ENCODE data around the gene KCNB1.
A peak's percentile ranks its signal among the peaks of the same experiment; 100 is the strongest.

The KCNB1 gene

DNA sequence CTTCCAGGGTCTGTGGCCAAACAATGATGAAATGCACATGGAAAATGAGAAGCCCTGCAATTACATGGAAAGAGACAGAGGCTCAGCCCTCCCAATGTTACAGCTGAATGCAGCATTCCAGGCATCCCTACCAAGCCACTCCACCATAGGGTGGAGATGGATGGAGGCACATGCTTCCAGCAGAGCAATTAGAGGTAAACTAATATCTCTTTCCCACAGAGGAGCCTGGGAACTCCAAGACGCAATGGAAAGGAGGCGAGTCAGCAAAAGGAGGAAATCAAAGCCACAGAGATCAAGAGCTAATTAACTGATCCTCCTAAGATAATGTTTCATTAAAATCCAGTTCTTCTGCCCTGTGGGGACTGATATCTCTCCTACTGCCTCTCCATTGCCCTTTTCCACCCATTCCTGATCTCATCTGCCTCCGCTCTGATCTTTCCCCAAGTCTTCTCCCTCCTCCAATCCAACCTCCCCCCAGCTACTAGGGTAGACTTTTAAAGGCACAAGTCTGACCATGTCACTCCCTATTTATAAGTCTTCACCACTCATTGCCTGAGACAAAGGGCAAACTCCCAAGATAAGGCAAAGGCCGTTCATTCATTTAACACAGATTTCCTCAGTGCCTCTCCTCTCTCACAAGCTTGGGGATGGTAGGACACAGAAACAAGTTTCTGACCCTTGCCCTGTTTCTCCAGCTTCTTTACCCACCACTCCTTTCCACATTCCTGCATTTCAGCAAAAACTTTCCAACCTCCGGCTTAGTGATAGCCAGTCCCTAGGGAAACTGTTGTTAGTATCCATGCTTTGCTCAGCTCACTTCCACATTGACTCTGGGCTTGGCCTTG is 14.3 kb upstream of the KCNB1 start:
- no peak for DNase-seq

DNA sequence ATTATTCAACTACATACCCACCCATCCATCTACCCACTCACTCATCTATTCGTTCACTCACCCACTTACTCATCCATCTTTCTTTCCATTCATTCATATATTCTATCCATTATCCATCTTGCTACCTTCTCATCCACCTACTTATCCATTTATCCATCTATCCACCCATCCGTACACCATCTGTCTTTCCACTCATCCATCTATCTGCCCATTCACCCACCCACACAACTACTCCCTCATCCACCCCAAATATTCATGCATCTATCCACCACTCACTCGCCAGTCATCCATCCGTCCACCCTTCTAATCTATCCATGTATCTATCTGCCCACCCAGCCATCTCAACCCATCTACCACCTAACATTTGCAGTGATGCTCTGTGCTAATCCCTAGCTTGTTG is 13.6 kb upstream of the KCNB1 start:
- no peak for DNase-seq

DNA sequence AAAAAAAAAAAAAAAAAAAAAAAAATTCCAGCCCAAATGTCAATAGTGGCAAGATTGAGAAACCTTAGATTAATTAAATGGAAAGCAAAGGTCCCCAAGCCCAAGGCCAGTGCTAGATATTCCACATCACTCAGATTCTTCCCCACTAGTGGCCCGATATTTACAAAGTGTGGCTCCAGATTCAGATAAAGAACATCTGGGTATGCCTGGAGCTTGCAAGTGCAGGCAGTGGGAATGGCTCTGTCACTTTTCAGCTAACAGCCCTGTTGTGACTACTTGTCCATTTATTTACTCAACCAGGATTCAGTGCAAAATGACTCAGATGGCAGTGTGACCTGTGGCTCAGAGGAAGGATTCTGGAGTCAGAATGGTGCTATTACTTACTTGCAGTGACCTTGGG is 8.2 kb upstream of the KCNB1 start:
- no peak for DNase-seq

DNA sequence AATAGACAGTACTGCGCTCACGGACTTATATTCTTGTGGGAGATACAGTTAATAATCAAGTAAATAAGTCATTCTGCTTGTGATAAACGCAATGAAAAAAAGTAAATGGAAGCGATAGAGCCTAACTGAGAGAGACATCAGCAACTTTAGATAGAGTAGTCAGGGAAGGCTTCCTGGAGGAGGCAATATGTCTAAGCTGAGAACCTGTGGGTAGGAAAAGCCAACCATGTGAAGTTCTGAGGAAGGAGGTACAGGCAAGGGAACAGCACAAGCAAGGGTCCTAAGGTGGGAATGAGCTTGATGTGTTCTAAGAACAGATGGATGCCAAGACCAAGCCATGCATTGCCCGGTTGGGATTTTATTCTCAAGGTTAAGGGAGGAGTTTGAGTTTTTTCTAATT is 7.2 kb upstream of the KCNB1 start:
- DNase-seq: no peak

DNA sequence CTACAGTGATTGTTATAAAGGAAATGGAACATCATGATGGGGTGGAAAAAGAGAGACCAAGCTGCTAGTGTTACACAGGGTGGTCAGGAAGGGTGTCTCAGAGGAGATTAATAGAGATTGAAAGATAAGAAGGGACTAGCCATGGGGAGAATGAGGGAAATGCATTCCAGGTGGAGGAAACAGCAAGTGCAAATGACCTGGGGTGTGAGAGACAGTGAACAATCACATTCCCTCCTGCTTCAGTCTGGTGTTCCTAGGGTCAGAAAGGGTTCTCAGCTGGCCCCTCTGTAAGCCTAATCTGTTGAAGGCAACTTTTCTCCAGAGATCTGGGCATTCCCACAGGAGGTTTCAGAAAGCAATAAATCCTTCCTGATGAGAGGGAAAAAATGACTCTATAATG is 3.6 kb upstream of the KCNB1 start:
- no peak for DNase-seq

DNA sequence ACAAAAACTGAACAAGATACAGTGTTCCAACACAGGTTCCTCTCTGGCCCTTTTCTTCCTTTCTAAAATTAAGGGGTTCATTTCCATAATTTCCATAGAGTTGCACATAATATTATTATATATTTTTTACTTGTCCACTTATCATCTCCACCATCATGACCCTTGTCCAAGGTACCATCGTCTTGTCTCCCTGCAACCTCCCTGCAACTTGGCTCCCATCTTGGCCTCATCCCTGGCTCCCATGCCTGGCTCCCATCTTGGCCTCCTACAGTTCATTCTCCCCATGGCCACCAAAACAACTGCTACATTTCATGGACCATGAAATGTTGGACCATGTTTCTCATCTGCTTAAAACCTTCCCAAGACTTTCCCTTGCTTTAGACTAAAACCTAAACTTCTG is 3.1 kb upstream of the KCNB1 start:
- no peak for DNase-seq

DNA sequence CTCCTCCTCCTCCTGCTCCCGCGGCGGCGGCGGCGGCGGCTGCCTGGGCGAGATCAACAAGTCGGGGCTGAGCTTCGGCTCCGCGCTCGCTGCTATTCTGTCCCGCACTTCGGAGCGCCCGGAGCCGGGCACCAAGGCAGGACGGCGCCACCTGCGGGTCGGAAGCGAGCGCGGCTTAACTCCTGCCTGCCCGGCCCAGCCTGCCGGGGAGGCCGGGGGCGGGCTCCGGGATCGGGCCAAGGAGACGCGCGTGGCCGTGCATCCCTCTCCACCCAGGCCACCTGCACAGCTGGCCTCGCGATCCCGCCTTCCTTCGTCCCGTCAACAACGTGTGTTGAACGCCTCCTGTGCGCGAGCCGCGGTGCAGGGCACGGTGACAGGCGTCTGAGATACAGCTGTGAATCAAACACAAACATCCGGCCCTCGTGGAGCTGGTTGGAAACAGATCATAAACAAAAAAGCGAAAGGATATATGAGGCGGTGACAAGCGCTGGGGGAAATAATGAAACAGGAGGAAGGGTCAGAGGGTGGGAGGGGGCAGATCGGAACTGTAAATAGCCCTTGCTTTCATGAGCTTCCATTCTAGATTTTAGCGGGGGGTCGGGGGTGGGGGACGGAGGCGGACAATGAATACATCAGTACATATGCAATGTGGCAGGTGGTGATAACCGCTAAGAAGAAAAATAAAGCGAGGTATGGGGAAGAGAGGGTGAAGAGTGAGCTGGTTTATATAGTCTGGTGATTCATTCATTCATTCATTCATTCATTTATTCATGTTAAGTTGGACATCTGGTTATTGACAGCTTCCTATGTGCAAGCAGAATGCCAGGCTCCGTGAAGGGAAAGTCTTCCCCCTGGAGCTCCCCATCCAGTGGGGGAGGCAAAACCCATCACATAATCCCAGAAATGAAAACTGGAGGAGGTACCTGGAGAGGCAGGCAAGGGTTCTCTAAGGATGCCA is 2.0 kb upstream of the KCNB1 start:
- peak; percentile 76 for DNase-seq

DNA sequence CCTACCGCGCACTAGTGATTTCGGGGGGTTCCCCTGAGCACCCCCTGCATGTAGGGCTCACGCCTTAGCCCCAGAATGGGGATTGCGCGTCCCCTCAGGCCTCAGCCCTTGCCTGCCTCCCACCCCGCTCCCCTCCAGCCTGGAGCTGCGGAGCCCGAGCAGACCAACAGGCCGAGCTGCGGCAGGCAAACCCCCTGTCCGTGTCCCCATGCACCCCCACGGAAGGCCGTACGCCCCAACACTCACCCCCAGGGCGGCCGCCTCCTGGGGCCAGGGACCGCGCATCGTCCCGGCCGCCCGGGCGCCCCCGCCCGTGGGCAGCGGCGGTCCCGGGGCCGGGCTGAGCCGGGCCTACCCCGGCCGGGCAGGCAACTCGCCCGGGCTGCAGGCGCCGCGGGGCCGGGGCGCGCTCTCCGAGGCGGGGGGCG is 1.2 kb upstream of the KCNB1 start:
- no peak for DNase-seq

DNA sequence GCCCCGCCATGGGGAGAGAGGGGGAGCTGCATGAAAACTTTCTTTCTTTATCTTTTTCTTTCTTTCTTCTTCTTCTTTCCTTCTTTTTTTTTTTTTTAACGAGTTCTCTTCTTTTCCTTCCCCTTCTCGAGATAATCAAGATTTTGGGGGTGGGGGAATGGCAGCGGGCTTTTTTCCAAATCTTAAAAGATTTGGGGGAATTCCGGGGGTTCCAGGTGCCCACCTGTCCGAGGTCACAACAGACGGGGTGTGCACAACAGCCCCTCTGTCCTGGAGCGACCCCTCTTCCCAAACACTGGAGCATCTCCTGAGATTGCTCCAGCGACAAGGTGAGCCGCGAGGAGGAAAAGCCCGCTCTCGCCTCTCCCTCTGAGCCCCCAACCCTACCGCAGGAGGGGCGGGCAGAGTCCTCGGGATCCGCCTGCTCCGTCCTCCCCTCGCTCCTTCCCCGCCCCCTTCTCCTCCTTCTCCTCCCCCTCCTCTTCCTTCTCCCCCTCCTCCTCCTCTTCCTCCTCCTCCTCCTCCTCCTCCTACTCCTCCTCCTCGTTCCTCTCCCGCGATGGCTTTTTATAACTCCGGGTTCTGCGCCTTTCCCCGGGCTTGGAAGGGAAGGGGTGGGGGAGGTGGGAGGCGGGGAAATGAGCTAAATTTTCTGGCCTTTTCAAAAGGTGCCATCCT is 689 bp upstream of the KCNB1 start:
- no peak for DNase-seq

DNA sequence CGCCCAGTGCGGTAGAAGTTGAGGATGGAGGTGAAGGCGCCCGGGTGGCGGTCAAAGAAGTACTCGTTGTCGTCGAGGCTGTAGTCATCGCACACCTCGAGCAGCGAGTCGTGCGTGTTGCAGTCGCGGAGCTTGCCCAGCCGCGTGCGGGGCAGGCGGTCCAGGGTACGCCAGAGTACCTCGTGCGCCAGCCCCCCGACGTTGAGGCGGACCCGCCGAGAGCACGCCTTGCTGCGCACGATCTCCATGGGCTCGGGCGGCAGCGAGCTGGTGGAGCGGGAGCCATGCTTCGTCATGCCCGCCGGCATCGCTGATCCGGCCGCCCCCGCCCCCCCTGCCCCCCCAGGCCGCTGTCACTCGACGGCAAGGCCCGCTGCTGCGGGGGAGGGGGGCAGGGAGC is 295 bp downstream of the KCNB1 start:
- DNase-seq: no peak

DNA sequence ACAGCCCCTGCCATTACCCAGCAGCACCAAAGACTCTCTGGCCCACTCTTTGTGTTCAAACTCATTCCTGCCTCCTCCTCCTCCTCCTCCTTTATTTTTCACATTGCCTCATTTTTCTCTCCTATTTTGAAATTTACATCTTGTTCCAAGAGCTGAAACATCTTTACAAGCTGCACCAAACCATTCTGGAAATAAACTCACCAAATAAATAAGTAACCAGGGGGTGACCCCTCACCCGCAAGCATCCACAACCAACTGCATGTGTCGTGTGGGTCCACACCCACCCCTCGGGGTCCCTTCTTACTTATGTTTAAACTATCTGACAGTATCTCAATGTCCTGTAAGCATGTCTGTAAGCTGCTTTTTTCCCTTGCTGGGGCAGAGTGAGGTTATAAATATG is 1.4 kb downstream of the KCNB1 start:
- no peak for DNase-seq

DNA sequence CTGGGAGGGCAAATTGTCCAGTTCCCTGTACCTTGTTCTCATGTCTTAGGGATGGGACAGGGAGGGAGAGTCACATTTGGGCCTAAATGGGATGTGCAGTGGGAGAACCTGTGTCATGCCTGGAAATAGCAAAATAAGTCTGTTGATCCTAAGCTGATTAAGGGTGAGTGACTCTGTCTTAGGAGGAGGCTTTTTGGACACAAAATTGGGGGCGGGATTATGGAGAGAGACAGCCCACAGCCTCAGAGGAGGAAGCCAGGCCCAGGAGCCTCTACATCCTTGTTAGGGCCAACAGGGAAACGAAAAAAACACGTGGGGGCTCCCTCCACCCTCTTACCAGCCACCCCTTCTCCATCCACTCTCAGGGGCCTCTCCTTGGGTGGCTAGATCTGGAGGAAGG is 2.2 kb downstream of the KCNB1 start:
- DNase-seq: no peak

DNA sequence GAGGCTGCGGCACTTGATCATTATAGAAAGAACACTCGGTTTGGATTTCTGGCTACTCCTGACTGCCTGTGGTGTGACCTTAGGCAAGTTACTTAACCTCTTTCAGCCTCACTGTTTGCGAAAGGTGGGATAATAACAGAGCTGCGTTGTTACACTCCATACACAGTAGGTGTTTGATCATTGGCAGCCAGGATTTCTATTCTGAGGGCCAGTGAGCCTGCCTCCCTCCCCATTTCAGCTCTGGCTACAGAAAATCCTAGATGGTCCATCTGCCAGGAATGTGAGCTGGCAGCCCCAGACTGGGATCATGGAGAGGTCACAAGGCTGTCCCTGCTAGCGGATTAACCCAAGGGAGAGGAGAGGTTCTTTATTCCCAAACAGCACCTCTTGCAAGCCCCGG is 2.7 kb downstream of the KCNB1 start:
- DNase-seq: no peak

DNA sequence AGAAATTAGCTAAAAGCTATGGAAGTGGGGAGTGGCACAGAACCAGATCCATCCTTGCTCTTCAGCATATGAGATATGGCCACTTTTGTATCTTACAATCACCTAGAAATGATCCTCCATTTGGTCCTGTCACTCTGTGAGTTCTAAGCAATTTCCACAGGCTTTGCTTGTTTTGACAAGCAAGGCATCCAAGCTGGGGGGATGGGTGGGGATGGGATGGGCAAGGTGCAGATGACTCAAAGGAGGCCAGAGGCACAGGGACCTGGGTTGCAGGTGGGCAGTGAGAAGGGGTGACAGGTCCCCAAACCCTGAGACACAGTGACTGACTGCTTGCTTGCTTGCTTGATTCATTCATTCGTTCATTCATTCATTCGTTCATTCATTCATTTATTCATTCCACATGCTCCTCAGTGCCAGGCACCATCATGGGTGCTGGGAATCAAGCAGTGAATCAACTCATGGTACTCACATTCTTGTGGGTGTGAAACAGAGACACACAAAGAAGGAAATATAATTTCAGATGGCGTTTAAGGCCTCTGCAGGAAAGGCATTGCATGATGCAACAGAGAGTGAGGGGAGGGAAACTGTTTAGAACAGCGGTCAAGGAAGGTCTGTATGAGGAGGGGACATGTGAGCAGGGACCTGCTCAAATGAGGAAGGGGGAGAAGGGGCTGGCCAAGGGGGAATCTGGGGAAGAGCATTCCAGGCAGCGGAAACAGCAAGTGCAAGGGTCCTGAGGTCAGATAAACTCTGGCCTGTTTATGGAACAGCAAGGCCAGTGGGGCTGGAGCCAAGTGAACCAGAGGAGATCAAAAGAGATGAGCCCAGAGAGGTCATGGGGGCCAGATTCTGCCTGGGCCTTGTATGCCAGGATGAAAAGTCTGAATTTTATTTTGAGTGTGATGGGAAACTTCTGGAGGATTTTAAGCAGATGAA is 3.4 kb downstream of the KCNB1 start:
- no peak for DNase-seq

DNA sequence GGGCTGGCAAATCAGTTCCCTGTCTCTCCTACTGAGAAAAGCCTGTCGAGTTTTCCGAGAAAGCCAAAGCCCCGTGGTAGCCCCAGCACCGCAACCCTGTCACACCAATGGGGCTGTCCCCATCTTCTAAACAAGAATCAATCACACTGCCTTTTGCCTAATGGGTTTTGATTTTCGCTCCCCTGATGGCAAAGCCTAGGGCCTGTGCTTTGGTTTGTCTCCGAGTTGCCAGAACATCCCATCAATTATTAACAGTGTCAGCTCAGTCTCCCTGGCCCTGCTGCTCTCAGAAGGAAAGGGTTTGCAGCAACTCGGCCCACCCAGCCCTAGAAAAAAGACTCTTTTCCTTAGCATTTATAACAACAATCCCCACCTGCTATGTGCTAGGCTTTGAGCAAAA is 4.2 kb downstream of the KCNB1 start:
- no peak for DNase-seq

DNA sequence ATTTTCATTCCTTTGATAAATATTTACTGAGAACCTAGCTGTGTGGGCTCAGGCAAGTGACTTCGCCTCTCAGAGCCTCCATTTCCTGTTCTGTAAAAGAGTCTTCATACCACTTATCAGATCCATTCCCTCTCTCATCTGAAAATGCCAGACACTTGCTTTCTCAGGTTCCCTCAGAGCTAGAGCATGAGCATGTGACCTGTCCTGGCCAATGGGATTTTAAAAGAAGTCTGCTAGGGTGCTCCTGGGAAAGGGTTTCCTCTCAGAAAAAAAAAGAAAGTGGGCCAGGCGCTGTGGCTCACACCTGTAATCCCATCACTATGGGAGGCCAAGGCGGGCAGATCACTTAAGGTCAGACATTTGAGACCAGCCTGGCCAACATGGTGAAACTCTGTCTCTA is 5.3 kb downstream of the KCNB1 start:
- DNase-seq: no peak

DNA sequence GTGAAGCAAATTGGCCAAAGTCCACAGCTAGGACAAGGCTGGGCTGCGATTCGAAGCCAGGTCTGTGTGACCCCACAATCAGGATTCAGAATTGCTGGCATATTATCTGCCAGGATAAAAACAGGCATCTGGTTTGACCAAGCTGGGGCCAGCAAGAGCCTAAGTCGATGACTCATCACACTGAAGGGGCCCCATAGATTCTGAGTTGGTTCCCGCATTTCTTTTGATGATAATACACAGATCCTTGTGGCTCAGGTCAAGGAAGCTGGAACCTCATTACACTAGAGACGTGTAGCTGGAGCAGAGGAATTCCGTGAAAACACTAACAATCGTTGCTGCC is 6.5 kb downstream of the KCNB1 start:
- DNase-seq: no peak

DNA sequence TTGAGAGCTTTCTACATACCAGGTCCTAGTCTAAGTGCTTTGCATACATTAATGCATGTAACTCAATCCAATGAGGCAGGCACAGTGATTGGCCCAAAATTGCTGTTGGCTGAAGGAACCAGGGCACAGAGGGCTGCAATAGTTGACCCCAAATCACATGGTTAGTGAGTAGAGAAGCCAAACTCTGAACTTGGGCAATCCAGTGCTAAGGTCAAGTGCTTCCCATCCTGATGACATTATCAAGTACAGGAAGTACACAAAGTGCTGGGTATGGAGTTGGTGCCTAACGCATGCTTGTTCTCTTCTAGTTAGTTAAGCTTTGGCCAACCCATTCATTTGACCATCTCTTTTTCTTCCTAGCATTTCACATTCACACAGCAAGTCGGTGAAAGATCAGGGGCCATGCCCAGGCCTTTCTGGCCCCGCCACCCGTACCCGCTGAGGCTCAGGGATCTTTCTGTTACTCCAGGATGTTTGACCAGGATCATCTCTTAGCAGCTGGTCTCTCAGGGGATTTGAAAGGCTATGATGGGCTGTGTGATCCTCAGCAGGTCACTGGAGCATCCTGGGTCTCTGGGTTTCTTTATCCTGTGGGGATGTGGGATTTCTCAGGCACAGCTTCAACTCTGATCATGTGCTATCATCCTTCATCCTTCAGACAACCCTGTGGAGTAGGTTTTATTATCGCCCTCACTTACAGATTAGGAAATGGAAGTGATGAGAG is 7.0 kb downstream of the KCNB1 start:
- no peak for DNase-seq

DNA sequence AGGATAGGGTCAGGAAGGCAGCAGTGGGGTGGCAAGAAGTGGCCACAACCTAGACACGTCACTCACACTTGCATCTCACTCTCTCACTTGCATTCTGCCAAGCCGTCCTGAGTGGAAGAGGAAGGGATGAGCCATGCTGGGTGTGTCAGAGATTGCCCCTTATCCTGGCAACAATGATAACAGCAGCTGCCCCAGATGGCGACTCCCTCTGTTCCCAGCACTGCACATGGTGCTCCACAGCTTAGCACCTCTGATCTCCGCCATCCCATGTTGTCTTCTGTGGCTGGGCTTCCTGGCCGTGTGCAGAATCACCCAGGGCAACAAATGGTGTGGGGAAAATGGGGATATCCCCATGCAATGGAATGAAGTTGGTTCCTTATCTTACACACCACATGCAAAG is 11.1 kb downstream of the KCNB1 start:
- no peak for DNase-seq

DNA sequence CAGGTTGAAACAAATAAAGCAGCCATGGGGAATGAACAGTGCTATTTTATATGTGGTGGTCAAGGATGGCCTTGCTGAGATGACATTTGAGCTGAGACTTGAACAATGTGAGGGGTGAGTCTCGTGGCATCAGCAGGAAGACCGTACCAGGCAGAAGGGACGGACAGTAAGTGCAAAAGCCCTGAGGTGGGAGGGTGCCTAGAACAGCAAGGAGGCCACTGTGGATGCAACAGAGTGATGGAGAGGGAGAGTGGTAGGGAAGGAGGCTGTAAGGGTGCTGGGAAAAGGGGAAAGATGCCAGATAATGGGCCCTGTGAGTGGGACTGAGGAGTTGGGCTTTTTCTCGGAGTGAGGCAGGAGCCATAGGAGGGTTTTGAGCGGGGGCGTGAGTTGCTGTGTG is 11.5 kb downstream of the KCNB1 start:
- no peak for DNase-seq

DNA sequence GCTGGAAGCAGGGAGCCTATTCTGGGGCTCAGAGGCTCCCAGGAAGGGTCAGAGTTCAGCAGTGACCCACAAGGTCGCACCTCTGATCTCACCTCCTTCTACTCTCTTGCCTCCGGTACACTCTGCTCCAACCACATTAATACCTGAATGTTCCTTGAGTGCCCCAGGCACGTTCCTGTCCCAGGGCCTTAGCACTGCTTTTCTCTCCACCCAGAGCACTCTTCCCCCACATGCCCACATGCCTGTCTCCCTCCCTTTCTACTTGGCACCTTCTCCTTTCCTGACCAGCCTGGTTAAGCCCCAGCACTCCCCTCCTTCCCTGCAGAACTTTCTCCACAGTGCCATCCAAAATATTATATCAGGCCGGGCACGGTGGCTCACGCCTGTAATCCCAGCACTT is 13.4 kb downstream of the KCNB1 start:
- DNase-seq: no peak

DNA sequence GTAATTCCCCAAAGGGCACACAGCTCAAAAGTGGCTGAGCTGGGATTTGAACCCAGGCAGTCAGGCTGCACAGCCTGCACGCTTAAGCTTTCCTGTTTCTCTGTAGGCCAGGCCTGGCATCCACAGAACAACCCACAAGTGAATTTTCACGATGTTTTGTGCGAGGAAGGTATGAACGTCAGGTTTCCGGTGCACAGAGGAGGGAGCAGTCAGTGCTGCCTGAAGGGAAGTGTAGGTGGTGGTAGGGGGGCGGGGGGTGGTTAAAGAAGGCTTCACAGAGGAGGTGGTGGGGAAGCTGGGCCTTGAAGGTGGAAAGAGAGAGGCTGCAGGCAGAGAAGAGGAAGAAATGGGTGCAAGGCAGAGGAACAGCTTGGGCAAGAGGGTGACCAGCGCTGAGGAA is 14.1 kb downstream of the KCNB1 start:
- DNase-seq: no peak

Measured in activated CD4-positive, alpha-beta T cell treated with anti-CD3 and anti-CD28 coated beads, Interleukin-2, amount 50 U/mL, for 16 hours (primary cell).